Measurements from ENCODE around the gene PLAU. TPM values are rescaled to one million over a fixed set of nuclear protein-coding genes. Genes with fewer than 3 reads are reported as not detected.
"Not testable (repeated sequence)": the region's sequence is repeated elsewhere in the genome, so short reads cannot be mapped to it uniquely, and the experiment has no call there.

Gene PLAU
- total RNA-seq, 6 experiments from 2014 or later: 14.0 to 25.5 (median 24.0) TPM

GRCh38 chr10:73965267-73965889 is 54.4 kb downstream of the PLAU start:
- H3K9me3 Mint-ChIP-seq; H3K36me3 Mint-ChIP-seq (ENCODE audit: low read depth); DNase-seq; H3K27me3 Mint-ChIP-seq (ENCODE audit: insufficient read depth): not testable (repeated sequence)
- Mint-ChIP-seq H3K4me1 (ENCODE audit: low read depth) (peaks cover 46% of the 10 kb centered on the region), H3K4me3 (peak overlapping the region; percentile 64), H3K27ac (peak overlapping the region; percentile 90)
- 0 out of 2 replicates have a peak, but pooled peaks have one; percentile 15 for TF ChIP-seq CTCF (IDR thresholded peaks at IDR 0.05)

- no peak for TF ChIP-seq CTCF (IDR thresholded peaks at IDR 0.05)
- peak overlapping the region; percentile 64 for H3K4me3 Mint-ChIP-seq
- H3K27ac Mint-ChIP-seq: peak overlapping the region; percentile 90
- no peaks in the 10 kb centered on the region for H3K27me3 Mint-ChIP-seq (ENCODE audit: insufficient read depth)
- peak; percentile 98 for DNase-seq
- no peaks in the 10 kb centered on the region for H3K9me3 Mint-ChIP-seq
- no peaks in the 10 kb centered on the region for H3K36me3 Mint-ChIP-seq (ENCODE audit: low read depth)
- peaks cover 43% of the 10 kb centered on the region for H3K4me1 Mint-ChIP-seq (ENCODE audit: low read depth)
Measured at GRCh38 chr10:73965890-73966768, 55.2 kb downstream of the PLAU start.

GRCh38 chr10:73967022-73967429 is 56.1 kb downstream of the PLAU start:
- no peak for DNase-seq
- Mint-ChIP-seq H3K27ac (peak overlapping the region; percentile 90), H3K4me1 (ENCODE audit: low read depth) (peaks cover 43% of the 10 kb centered on the region), H3K36me3 (ENCODE audit: low read depth) (no peaks in the 10 kb centered on the region), H3K4me3 (no peak overlapping the region; the same call in 1 of the 2 replicates), H3K9me3 (no peaks in the 10 kb centered on the region), H3K27me3 (ENCODE audit: insufficient read depth) (no peaks in the 10 kb centered on the region)
- TF ChIP-seq CTCF (IDR thresholded peaks at IDR 0.05): no peak

Other genes starting within 250 kb of the PLAU start
- gene AGAP5, start 213.0 kb upstream of the PLAU start, total RNA-seq (2021; fragmentation: NEBNext Ultra II Directional; extraction: Animal tissue kit (Norgen Biotek cat#: 25700)): 1 to 10 TPM; 2.2 to 3.7 (median 2.8) TPM
- gene SEC24C, start 166.8 kb upstream of the PLAU start, total RNA-seq (2021; fragmentation: NEBNext Ultra II Directional; extraction: Animal tissue kit (Norgen Biotek cat#: 25700)): 100 to 1,000 TPM in 1 of 6 experiments, 10 to 100 TPM in 5; 90.8 to 108 (median 97.7) TPM
- 10 to 100 TPM; 27.1 to 34.7 (median 30.6) TPM for gene CHCHD1, start 129.1 kb upstream of the PLAU start, total RNA-seq (2021; fragmentation: NEBNext Ultra II Directional; extraction: Animal tissue kit (Norgen Biotek cat#: 25700))
- 10 to 100 TPM; 47.2 to 62.6 (median 55.3) TPM for gene ZSWIM8, start 125.5 kb upstream of the PLAU start, total RNA-seq (2021; fragmentation: NEBNext Ultra II Directional; extraction: Animal tissue kit (Norgen Biotek cat#: 25700))
- gene NDST2, start 99.5 kb upstream of the PLAU start, total RNA-seq (2021; fragmentation: NEBNext Ultra II Directional; extraction: Animal tissue kit (Norgen Biotek cat#: 25700)): 10 to 100 TPM; 18.9 to 21.5 (median 20.3) TPM
- 10 to 100 TPM; 24.6 to 33.1 (median 28.1) TPM for gene CAMK2G, start 36.6 kb upstream of the PLAU start, total RNA-seq (2021; fragmentation: NEBNext Ultra II Directional; extraction: Animal tissue kit (Norgen Biotek cat#: 25700))
- gene VCL, start 87.0 kb downstream of the PLAU start, total RNA-seq (2021; fragmentation: NEBNext Ultra II Directional; extraction: Animal tissue kit (Norgen Biotek cat#: 25700)): 100 to 1,000 TPM; 366 to 443 (median 406) TPM
- gene AP3M1, start 239.7 kb downstream of the PLAU start, total RNA-seq (2021; fragmentation: NEBNext Ultra II Directional; extraction: Animal tissue kit (Norgen Biotek cat#: 25700)): 10 to 100 TPM; 41.4 to 51.5 (median 47.0) TPM
- 10 to 100 TPM; 74.1 to 97.6 (median 86.0) TPM for gene ADK, start 240.1 kb downstream of the PLAU start, total RNA-seq (2021; fragmentation: NEBNext Ultra II Directional; extraction: Animal tissue kit (Norgen Biotek cat#: 25700))